ENCODE measurements around the gene RGS6.

The RGS6 gene

GRCh38 chr14:72557671-72558070 lies 625.4 kb downstream of the RGS6 start:
- no peak for TF ChIP-seq POLR2A (IDR thresholded peaks at IDR 0.05; ENCODE audit: low read depth, low read length)
- no peak for DNase-seq (ENCODE audit: insufficient read length, low spot score)
- no peak for FAIRE-seq

- no peak for TF ChIP-seq POLR2A (IDR thresholded peaks at IDR 0.05; ENCODE audit: low read depth, low read length)
- FAIRE-seq (peak; percentile 75), DNase-seq (ENCODE audit: insufficient read length, low spot score) (peak; percentile 50)
These were observed 626.5 kb downstream of the RGS6 start for GRCh38 chr14:72558721-72559120.

DNA sequence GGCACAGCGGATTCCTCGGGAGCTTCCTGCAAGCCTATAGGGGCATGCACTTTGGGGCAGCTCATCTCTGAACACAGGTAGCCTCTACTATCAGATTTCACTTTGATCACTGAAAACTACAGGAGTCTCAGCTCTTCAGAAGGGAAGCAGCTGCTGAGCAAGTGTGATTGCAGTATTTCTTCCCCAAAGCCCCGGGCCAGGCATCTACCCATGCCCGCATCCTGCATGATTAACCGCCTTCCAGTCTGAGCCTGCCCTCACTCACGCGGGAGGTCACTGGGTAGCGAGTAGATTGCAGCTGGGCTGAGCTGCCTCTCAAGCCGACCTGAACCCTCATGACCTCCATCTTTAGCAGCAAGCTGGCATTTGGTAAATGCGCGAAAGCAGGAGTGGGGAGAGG lies 627.0 kb downstream of the RGS6 start:
- no peak for TF ChIP-seq POLR2A (IDR thresholded peaks at IDR 0.05; ENCODE audit: low read depth, low read length)
- DNase-seq (ENCODE audit: insufficient read length, low spot score): peak; percentile 55
- FAIRE-seq: peak; percentile 38

- FAIRE-seq (no peak), DNase-seq (ENCODE audit: insufficient read length, low spot score) (no peak)
- no peak for TF ChIP-seq POLR2A (IDR thresholded peaks at IDR 0.05; ENCODE audit: low read depth, low read length)
These were observed 627.5 kb downstream of the RGS6 start for GRCh38 chr14:72559669-72560255.

- no peak for FAIRE-seq
- no peak for TF ChIP-seq POLR2A (IDR thresholded peaks at IDR 0.05; ENCODE audit: low read depth, low read length)
- peak; percentile 15 for DNase-seq (ENCODE audit: insufficient read length, low spot score)
These were observed 628.1 kb downstream of the RGS6 start for GRCh38 chr14:72560331-72560730.

GRCh38 chr14:72560889-72561493 lies 628.8 kb downstream of the RGS6 start:
- no peak for TF ChIP-seq POLR2A (IDR thresholded peaks at IDR 0.05; ENCODE audit: low read depth, low read length)
- DNase-seq (ENCODE audit: insufficient read length, low spot score) (no peak), FAIRE-seq (no peak)

DNA sequence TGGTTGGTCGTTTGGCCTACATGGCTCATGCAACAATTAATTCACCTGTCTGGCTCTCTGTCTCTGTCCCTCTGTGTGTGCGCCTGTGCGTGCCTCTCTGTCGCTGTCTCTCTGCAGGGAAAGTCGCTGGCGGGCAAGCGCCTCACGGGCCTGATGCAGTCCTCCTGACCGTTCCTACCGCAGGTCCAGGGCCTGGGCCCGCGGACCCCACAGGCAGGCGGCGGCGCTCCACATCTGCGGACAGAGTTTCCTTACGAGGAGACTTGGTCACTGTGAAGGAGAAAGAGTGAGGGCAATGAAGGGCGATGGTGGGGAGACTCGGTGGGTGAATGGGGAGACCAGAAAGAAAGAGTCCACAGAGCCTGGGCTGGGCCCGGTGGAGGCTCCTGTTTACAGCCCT lies 630.1 kb downstream of the RGS6 start:
- TF ChIP-seq POLR2A (IDR thresholded peaks at IDR 0.05; ENCODE audit: low read depth, low read length): no peak
- FAIRE-seq (no peak), DNase-seq (ENCODE audit: insufficient read length, low spot score) (no peak)

DNA sequence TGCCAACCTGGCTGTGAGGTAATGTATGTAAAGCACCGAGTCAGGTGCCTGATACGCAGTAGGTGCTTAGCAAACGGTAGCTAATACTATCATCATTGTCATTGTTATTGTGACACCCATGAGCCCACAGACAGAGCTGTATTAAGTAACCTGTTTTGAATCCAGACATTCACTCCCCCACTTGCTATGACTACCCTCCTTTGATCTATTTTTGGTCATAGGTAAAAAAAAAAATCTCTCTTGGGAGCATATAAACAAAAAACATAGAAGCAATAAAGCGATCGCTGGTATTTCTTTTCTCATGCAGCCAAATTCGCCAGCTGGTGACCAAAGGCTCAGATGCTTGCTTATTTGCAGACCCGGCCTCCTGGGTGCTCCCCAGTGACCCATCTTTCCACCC lies 631.4 kb downstream of the RGS6 start:
- DNase-seq (ENCODE audit: insufficient read length, low spot score): no peak

DNA sequence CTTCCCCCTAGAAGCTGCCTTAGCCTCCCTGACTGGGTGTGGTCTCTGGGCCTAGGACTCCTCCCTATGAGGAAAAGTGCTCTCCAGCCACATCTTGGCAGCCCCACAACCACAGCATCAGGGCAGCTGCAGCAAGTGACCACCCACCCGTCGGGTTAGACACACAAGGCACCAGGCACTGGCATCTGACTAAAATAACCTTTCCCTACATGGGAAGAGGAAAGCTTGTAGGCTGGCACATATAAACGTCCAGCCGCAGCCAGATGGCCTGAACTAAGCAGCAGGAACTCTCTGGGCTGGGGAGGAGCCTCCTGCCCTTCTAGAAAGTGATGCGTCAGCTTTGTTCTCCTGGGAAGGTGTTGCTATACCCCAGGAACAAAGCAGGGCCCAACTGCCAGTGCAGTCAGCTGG lies 632.9 kb downstream of the RGS6 start:
- no peak for DNase-seq (ENCODE audit: insufficient read length, low spot score)
- no peak for TF ChIP-seq POLR2A (IDR thresholded peaks at IDR 0.05; ENCODE audit: low read depth, low read length)
- no peak for FAIRE-seq

More for the DNA sequence above, 631.4 kb downstream of the RGS6 start:
- no peak for TF ChIP-seq POLR2A (IDR thresholded peaks at IDR 0.05; ENCODE audit: low read depth, low read length)
- no peak for FAIRE-seq

- TF ChIP-seq POLR2A (IDR thresholded peaks at IDR 0.05; ENCODE audit: low read depth, low read length): no peak
- no peak for DNase-seq (ENCODE audit: insufficient read length, low spot score)
- FAIRE-seq: no peak
These were observed 633.7 kb downstream of the RGS6 start for GRCh38 chr14:72565917-72566316.

DNA sequence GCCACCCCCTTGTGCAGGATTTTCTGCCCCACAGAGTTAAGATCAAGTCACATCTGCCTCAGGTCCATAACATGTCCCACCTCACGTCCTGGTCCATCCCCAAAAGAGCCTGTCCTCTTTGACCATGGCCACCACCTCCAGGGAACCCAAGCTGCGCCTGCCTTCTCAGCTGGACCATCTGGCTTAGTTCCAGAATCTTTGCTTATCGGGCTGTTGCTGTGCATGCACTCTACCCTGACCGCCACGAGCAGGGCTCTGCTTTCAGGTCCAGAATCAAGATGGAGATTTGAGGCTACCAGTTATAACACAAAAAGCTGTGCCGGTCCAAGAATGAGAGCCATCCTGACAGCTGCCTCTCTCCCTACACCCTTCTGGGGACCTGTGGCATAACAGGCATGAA lies 635.0 kb downstream of the RGS6 start:
- no peak for TF ChIP-seq POLR2A (IDR thresholded peaks at IDR 0.05; ENCODE audit: low read depth, low read length)
- no peak for FAIRE-seq
- no peak for DNase-seq (ENCODE audit: insufficient read length, low spot score)

GRCh38 chr14:72568296-72568992 lies 636.2 kb downstream of the RGS6 start:
- no peak for TF ChIP-seq POLR2A (IDR thresholded peaks at IDR 0.05; ENCODE audit: low read depth, low read length)
- no peak for FAIRE-seq
- DNase-seq (ENCODE audit: insufficient read length, low spot score): no peak

DNA sequence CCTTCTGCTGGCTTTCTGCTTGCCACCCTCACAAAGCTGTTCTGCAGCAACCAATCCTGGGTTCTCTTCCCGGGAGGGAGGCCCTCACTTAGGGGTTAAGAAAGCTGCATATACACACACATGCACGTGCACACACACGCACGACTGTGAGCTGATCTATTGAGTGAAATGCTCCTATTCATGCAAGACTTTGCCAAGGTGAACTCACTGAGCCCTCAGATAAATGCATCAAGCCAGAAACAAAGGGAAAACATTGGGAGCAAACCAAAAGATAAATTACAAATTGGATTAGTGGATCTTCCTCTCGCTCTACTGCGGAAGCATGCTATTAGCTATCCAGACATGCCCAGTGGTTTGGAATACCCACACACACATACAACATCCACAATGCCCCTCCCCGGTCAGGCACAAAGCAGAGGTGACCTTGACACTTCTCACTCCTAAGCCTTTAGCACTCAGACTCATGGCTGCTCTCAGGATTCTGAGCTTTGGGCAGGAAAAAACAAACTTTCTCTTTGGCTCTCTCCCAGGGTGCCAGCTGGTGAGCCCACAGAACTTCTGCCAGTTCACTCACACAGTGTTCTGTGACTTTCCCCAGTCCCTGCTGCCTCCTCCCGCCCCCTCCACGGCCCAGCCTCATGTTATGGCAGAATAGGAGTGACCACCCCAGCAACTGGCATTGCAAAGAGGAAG lies 641.6 kb downstream of the RGS6 start:
- DNase-seq (ENCODE audit: insufficient read length, low spot score) (no peak), FAIRE-seq (no peak)
- TF ChIP-seq POLR2A (IDR thresholded peaks at IDR 0.05; ENCODE audit: low read depth, low read length): no peak

DNA sequence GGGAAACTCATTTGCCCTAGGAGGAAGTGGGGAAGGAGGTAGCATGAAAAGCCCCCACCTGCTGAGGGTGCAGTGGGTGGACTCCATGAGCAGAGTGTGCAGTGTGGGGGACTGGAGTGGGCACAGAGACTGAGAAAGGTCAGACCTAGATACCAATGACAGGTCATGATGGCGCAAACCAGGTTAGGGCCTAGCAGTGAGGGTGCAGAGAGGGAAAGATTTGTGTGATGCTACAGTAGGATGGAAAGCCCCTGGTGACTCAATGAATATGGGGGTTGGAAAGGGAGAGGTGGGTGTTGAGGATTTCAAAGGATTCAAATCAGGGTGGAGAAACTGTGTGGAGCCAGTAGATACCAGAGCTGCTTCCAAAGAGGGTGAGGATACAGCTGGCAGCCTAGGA lies 642.5 kb downstream of the RGS6 start:
- FAIRE-seq (no peak), DNase-seq (ENCODE audit: insufficient read length, low spot score) (no peak)
- TF ChIP-seq POLR2A (IDR thresholded peaks at IDR 0.05; ENCODE audit: low read depth, low read length): no peak
